ENCODE measurements around the gene RASA3.

DNA sequence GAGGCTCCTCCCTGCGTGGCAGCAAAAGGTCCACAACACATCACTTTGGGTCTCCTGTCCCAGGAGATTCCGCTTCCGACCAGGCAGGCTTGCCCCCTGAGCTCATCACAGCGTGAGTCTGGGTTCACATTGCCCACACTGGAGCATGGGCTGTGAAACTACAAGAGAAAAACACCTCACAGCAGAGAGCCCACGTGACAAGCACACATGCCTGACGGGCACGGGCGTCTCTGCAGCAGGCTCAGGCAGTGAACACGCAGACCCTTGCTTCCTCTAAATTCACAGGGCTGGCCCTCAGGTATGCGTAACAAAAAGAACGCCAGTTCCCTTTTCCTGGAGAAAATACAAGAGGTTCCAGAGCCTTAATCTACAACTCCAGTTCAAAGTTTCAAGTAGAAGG is 41.9 kb downstream of the RASA3 start:
- TF ChIP-seq POLR2A (IDR thresholded peaks at IDR 0.05) (no peak), EP300 (IDR thresholded peaks at IDR 0.05; ENCODE audit: low read depth) (no peak), POLR2AphosphoS5 (IDR thresholded peaks at IDR 0.05) (no peak)
- TF ChIP-seq, protein P1, sequence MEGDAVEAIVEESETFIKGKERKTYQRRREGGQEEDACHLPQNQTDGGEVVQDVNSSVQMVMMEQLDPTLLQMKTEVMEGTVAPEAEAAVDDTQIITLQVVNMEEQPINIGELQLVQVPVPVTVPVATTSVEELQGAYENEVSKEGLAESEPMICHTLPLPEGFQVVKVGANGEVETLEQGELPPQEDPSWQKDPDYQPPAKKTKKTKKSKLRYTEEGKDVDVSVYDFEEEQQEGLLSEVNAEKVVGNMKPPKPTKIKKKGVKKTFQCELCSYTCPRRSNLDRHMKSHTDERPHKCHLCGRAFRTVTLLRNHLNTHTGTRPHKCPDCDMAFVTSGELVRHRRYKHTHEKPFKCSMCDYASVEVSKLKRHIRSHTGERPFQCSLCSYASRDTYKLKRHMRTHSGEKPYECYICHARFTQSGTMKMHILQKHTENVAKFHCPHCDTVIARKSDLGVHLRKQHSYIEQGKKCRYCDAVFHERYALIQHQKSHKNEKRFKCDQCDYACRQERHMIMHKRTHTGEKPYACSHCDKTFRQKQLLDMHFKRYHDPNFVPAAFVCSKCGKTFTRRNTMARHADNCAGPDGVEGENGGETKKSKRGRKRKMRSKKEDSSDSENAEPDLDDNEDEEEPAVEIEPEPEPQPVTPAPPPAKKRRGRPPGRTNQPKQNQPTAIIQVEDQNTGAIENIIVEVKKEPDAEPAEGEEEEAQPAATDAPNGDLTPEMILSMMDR (IDR thresholded peaks at IDR 0.05) = no peak

Data from transverse colon (tissue), 4 donors.